Left ventricle myocardium inferior (tissue), 1 donor: Measurements from ENCODE around the gene MICALL1. TPM values are rescaled to one million over a fixed set of nuclear protein-coding genes. Genes with fewer than 3 reads are reported as not detected.

ENCODE experiments used
- DNase-seq: peaks from one replicate; pipeline ENCODE4 v3.0.0-alpha.2; 2020
- H3K27ac ChIP-seq: fragments of 200-600 bp; replicated peaks from 2 replicates; pipeline ENCODE4 v1.8.0; 2021
- H3K27me3 ChIP-seq: fragments of 200-600 bp; 2 replicates; pipeline ENCODE4 v1.8.0; 2021; ENCODE audit warnings: low read depth
- H3K36me3 ChIP-seq: fragments of 200-600 bp; 2 replicates; pipeline ENCODE4 v1.8.0; 2021
- H3K4me1 ChIP-seq: fragments of 200-600 bp; 2 replicates; pipeline ENCODE4 v1.8.0; 2021
- H3K4me3 ChIP-seq: fragments of 200-600 bp; 2 replicates; pipeline ENCODE4 v1.8.0; 2021; ENCODE audit warnings: mild to moderate bottlenecking, moderate library complexity
- H3K9me3 ChIP-seq: fragments of 200-600 bp; replicated peaks from 2 replicates; pipeline ENCODE4 v1.8.0; 2021
- CTCF ChIP-seq: fragments of 200-600 bp; IDR thresholded peaks from 2 replicates; pipeline ENCODE4 v1.8.0; 2021; ENCODE audit warnings: antibody characterized with exemption, mild to moderate bottlenecking, borderline replicate concordance
- intact Hi-C: fragments of 100-400 bp; cut with micrococcal nuclease; formaldehyde crosslinking; loops from one replicate; pipeline ENCODE4 v1.11.0; 2022
- total RNA-seq: library from RNA; stranded (reverse); fragmentation: NEBNext Ultra II Directional; extraction: Animal tissue kit (Norgen Biotek cat#: 25700); gene quantifications from one replicate; pipeline ENCODE4 v1.2.1, GENCODE V29; 2021
- donor health status: DM: no; HTN: yes; CAD: no; lungs with severe emphysema.

Gene MICALL1
- total RNA-seq, 1 donor from 2014 or later = 14.8 TPM

GRCh38 chr22:37967637-37968451 lies 61.7 kb downstream of the MICALL1 start:
- no peaks in the 10 kb centered on the region for H3K27me3 ChIP-seq
- H3K9me3 ChIP-seq = no peaks in the 10 kb centered on the region
- H3K36me3 ChIP-seq = peaks cover 33% of the 10 kb centered on the region
- peaks cover 23% of the 10 kb centered on the region for H3K4me1 ChIP-seq
- no peak for TF ChIP-seq CTCF
- no peak for DNase-seq
- no peak overlapping the region for H3K27ac ChIP-seq
- intact Hi-C loops = loop anchor here (10.0 kb wide), 1 partner anchor 153 kb away; no protein-coding TSS in a partner anchor
- H3K4me3 ChIP-seq = no peak overlapping the region

GRCh38 chr22:37968452-37969251 lies 62.6 kb downstream of the MICALL1 start:
- Histone ChIP-seq H3K27ac (no peak overlapping the region), H3K4me1 (peaks cover 23% of the 10 kb centered on the region), H3K36me3 (peaks cover 25% of the 10 kb centered on the region), H3K27me3 (no peaks in the 10 kb centered on the region), H3K9me3 (no peaks in the 10 kb centered on the region), H3K4me3 (no peak overlapping the region)
- intact Hi-C loops = loop anchor here (10.0 kb wide), 1 partner anchor 154 kb away; no protein-coding TSS in a partner anchor
- DNase-seq = no peak
- no peak for TF ChIP-seq CTCF

GRCh38 chr22:37970864-37971263 lies 64.8 kb downstream of the MICALL1 start:
- peaks cover 25% of the 10 kb centered on the region for H3K36me3 ChIP-seq
- H3K9me3 ChIP-seq = no peaks in the 10 kb centered on the region
- DNase-seq = no peak
- H3K4me3 ChIP-seq = no peak overlapping the region
- no peak for TF ChIP-seq CTCF
- H3K27ac ChIP-seq = no peak overlapping the region
- peaks cover 10% of the 10 kb centered on the region for H3K4me1 ChIP-seq
- intact Hi-C loops = no loop called here
- H3K27me3 ChIP-seq = no peaks in the 10 kb centered on the region

GRCh38 chr22:37971475-37972434 lies 65.7 kb downstream of the MICALL1 start:
- intact Hi-C loops = no loop called here
- DNase-seq = no peak
- no peak for TF ChIP-seq CTCF
- Histone ChIP-seq H3K27ac (no peak overlapping the region), H3K27me3 (no peaks in the 10 kb centered on the region), H3K36me3 (peaks cover 26% of the 10 kb centered on the region), H3K4me3 (no peak overlapping the region), H3K9me3 (no peaks in the 10 kb centered on the region), H3K4me1 (peaks cover 1% of the 10 kb centered on the region)

- Histone ChIP-seq H3K36me3 (peaks cover 18% of the 10 kb centered on the region), H3K9me3 (no peaks in the 10 kb centered on the region), H3K4me1 (no peaks in the 10 kb centered on the region), H3K27ac (no peak overlapping the region), H3K4me3 (no peak overlapping the region), H3K27me3 (no peaks in the 10 kb centered on the region)
- no peak for DNase-seq
- TF ChIP-seq CTCF = no peak
- intact Hi-C loops = no loop called here
Measured at GRCh38 chr22:37972527-37972926, 66.4 kb downstream of the MICALL1 start.
